ENCODE data around the gene LSM11.

LSM11 gene

GRCh38 chr5:157772127-157772526 is 28.6 kb downstream of the LSM11 start:
- DNase-seq (ENCODE audit: low spot score) = no peak

DNA sequence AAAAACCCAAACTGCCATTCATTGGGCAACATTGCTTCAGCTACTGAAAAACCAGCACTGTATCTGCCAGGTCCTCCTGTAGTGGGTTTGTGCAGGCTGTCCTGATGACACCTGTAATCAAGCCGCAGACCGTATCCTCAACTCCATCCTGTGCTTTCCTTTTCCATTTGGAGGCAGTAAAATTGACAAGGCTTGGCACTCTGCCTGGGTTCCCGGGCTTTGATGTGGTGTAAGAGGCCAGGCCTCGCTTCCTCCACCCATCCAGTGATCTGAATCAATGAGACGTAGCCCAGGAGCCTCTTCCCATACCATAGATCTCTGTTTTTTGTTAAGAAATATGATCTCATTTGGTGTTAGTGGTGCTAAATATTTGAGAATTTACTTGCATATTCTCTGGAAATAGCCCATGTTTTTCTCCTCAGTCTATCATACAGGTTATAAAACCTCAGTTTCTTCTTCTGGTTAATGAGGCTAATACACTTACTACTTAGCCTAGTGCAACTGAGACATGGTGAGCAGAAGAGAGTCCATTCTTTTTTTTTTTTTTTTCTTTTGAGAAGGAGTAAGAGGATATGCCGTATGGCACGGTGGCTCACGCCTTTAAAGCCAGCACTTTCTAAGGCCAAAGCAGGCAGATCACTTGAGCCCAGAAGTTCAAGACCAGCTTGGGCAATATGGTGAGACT is 34.8 kb downstream of the LSM11 start:
- no peak for DNase-seq (ENCODE audit: low spot score)

DNA sequence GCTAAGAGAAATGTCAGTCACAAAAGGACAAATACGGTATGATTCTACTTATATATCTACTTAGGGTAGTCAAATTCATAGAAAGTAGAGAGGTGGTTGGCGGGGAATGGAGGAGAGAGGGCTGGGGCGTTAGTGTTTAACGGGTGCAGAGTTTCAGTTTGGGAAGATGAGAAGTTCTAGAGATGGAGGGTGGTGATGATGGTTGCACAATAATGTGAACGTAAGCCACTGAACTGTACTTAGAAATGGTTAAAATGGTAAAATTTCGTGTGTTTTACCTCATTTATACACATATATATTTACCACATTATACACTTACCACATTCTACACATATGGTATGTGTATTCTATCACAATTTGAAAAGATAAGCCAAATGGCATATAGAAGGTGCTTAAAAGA is 35.7 kb downstream of the LSM11 start:
- DNase-seq (ENCODE audit: low spot score) = no peak

DNA sequence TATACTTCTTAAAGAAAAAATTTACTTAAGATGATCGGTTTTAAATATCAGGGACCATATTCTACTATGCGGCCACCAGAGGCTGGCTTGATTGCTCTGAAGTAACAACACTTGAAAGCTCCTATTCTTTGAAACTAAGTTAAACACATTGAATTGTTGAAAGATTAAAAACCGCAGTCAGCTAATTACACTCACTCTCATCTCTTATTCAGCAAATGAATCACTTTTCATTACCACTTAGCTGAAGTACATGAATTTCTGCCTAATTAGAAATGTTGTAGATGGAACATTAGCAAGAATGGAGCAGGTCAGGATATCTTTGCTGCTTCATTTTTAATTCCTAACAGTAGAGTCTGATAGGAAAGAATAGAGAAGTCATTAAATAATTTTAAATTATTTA is 42.3 kb downstream of the LSM11 start:
- DNase-seq (ENCODE audit: low spot score) = no peak

DNA sequence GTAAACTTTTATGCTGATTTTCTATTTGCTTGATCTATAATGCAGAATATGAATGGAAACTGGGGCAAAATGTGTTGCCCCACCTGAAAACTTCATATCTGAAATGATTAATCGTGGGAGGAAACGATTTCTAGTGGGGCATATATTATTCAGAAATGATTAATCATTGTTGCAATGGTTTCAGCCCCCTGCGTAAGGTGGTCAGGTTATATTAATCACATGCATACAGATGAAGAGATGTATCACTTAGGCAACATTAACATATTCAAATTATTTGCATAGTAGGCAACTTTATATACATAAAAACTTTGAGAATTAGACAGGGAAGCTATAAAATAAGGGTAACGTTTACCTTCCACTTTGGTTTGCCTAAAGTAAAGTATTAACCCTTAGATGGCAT is 49.8 kb downstream of the LSM11 start:
- DNase-seq (ENCODE audit: low spot score) = no peak

GRCh38 chr5:157799578-157799977 is 56.1 kb downstream of the LSM11 start:
- no peak for DNase-seq (ENCODE audit: low spot score)

DNA sequence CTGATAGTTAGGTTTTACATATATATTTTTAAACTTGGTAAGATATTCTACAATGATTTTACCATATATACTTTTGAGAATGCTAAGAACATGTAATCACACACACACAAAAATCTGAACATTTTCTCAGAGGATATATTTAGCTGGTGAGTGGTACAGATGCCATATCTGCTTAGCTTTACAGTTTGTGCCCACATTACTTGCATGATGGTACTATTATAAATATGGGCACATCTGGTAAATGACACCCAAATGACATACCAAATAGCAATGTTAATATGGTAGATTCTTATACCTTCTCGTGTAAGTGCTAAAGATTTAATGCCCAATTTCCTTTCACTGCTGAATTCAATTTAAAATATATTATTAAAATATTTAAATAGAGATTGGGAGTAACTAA is 56.6 kb downstream of the LSM11 start:
- DNase-seq (ENCODE audit: low spot score) = no peak

DNA sequence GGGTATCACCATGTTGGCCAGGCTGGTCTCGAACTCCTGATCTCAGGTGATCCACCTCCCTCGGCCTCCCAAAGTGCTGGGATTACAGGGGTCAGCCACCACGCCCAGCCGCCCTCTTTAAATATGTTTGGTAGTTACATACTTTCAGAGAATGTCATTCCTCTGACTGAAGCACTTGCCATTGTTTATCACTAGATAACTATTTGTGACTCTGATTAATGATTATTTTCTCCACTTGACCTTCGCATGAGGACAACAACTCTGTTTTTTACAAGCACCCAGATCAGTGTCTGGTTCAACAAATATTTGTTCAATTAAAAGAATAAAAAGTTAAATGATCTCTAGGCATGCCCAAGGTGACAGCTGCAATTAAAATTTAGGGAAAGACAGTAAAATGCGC is 59.2 kb downstream of the LSM11 start:
- DNase-seq (ENCODE audit: low spot score) = no peak

DNA sequence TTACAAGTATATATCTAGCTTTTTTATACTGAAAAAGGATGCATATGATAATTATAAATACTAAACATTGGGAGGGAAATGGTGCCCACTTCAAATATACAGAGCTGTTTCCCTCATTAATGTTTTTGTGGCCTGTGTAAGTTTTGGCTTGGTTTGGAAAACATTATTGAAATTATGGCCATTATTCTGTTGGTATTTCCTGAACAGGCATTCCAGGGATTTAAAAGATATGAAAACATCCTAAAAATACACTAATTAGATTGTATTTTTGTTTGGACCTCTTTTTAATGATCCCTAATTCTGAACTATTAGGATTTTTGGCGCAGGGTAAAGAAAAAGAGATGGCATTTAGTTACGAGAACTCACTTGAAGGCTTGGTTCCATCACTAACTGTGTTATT is 64.5 kb downstream of the LSM11 start:
- DNase-seq (ENCODE audit: low spot score) = no peak

Measured in kidney capillary endothelial cell (primary cell).